ENCODE data around the gene HOOK1. TPM values are rescaled to one million over a fixed set of nuclear protein-coding genes. Genes with fewer than 3 reads are reported as not detected.
"Not testable (repeated sequence)": the region's sequence is repeated elsewhere in the genome, so short reads cannot be mapped to it uniquely, and the experiment has no call there.

HOOK1 gene
- total and polyA plus RNA-seq, 2 experiments from 2014 or later: 27.4 to 27.6 TPM

GRCh38 chr1:59855297-59855696 is 40.5 kb downstream of the HOOK1 start:
- Mint-ChIP-seq H3K4me1 (peaks cover 10% of the 10 kb centered on the region; the same call in 2 of the 3 replicates), H3K36me3 (ENCODE audit: low read depth) (peaks cover 16% of the 10 kb centered on the region)
- not testable (repeated sequence) for H3K9me3 Mint-ChIP-seq; H3K79me2 ChIP-seq (replicated peaks; ENCODE audit: insufficient read depth); ATAC-seq; H3K36me3 ChIP-seq (ENCODE audit: insufficient read depth); H3K9me2 ChIP-seq (ENCODE audit: insufficient read depth); H3K4me3 Mint-ChIP-seq; H3K4me2 ChIP-seq; H3K27me3 ChIP-seq (ENCODE audit: insufficient read depth); H2AFZ ChIP-seq; DNase-seq (ENCODE audit: low spot score); H3K27ac ChIP-seq (ENCODE audit: low read depth); H3K27me3 Mint-ChIP-seq (ENCODE audit: insufficient read depth, low read depth, poor library complexity); H3K4me3 ChIP-seq; H4K20me1 ChIP-seq (replicated peaks; ENCODE audit: insufficient read depth); H3F3A ChIP-seq (replicated peaks; ENCODE audit: low read depth); H3K27ac Mint-ChIP-seq; H3K4me1 ChIP-seq (ENCODE audit: insufficient read depth)

DNA sequence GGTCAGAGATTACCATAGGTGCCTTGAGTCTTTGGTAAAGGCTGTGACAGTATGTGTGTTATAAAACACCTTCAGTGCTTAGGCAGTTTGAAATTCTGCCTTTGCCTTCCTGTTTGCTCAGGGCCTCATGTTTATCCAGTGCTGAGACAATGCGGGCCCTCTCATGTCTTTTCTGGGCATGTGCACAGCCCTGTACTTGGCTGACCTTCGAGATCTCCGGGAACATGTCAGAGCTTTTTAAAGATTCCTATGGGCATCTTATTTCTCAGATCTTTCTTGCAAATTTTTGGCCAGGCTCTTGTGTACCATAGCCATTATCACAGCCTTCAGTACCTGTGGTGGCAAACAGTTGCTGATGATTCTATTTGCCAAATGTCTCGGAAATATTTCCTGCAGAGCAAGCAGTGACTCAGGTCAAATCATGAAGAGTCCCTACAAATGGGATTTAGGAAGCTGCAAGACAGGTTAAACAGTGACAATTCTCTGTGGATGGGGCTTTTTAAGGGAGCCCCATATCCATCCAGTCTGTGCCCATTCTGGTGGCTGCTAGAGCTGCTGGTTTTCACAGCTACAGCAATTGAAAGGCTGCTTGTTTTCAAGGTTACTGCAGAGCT is 42.1 kb downstream of the HOOK1 start:
- DNase-seq (ENCODE audit: low spot score): no peak
- Mint-ChIP-seq H3K27ac (peak overlapping the region; percentile 71), H3K27me3 (ENCODE audit: insufficient read depth, low read depth, poor library complexity) (no peaks in the 10 kb centered on the region), H3K36me3 (ENCODE audit: low read depth) (peaks cover 16% of the 10 kb centered on the region), H3K9me3 (peaks cover 2% of the 10 kb centered on the region; the same call in 1 of the 3 replicates), H3K4me1 (peaks cover 8% of the 10 kb centered on the region; the same call in 2 of the 3 replicates), H3K4me3 (no peak overlapping the region)
- no peak overlapping the region for H3K27ac ChIP-seq (ENCODE audit: low read depth)
- 0 out of 2 replicates have a peak, but pooled peaks cover 7% of the 10 kb centered on the region for H3K79me2 ChIP-seq (replicated peaks; ENCODE audit: insufficient read depth)
- peak; percentile 41 for ATAC-seq
- no peak overlapping the region for H3K4me2 ChIP-seq
- H2AFZ ChIP-seq: no peak overlapping the region
- no peaks in the 10 kb centered on the region for H3K27me3 ChIP-seq (ENCODE audit: insufficient read depth)
- H3K4me3 ChIP-seq: no peak overlapping the region
- no peaks in the 10 kb centered on the region for H3K36me3 ChIP-seq (ENCODE audit: insufficient read depth)
- H3K4me1 ChIP-seq (ENCODE audit: insufficient read depth): peaks cover 4% of the 10 kb centered on the region; the same call in 1 of the 2 replicates
- no peaks in the 10 kb centered on the region for H3K9me2 ChIP-seq (ENCODE audit: insufficient read depth)
- no peaks in the 10 kb centered on the region for H3F3A ChIP-seq (replicated peaks; ENCODE audit: low read depth)
- no peaks in the 10 kb centered on the region for H4K20me1 ChIP-seq (replicated peaks; ENCODE audit: insufficient read depth)
- TF ChIP-seq EZH2phosphoT487 (IDR thresholded peaks at IDR 0.05; ENCODE audit: unreplicated experiment): no peak
- TF ChIP-seq NANOG (IDR thresholded peaks at IDR 0.05; ENCODE audit: borderline replicate concordance): no peak
- TF ChIP-seq, protein P1, sequence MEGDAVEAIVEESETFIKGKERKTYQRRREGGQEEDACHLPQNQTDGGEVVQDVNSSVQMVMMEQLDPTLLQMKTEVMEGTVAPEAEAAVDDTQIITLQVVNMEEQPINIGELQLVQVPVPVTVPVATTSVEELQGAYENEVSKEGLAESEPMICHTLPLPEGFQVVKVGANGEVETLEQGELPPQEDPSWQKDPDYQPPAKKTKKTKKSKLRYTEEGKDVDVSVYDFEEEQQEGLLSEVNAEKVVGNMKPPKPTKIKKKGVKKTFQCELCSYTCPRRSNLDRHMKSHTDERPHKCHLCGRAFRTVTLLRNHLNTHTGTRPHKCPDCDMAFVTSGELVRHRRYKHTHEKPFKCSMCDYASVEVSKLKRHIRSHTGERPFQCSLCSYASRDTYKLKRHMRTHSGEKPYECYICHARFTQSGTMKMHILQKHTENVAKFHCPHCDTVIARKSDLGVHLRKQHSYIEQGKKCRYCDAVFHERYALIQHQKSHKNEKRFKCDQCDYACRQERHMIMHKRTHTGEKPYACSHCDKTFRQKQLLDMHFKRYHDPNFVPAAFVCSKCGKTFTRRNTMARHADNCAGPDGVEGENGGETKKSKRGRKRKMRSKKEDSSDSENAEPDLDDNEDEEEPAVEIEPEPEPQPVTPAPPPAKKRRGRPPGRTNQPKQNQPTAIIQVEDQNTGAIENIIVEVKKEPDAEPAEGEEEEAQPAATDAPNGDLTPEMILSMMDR (conservative IDR thresholded peaks at IDR 0.05; ENCODE audit: low read depth in 2 of 2): no peak
- no peak for TF ChIP-seq POLR2AphosphoS5 (IDR thresholded peaks at IDR 0.05; ENCODE audit: low read depth)
- TF ChIP-seq, protein P2, sequence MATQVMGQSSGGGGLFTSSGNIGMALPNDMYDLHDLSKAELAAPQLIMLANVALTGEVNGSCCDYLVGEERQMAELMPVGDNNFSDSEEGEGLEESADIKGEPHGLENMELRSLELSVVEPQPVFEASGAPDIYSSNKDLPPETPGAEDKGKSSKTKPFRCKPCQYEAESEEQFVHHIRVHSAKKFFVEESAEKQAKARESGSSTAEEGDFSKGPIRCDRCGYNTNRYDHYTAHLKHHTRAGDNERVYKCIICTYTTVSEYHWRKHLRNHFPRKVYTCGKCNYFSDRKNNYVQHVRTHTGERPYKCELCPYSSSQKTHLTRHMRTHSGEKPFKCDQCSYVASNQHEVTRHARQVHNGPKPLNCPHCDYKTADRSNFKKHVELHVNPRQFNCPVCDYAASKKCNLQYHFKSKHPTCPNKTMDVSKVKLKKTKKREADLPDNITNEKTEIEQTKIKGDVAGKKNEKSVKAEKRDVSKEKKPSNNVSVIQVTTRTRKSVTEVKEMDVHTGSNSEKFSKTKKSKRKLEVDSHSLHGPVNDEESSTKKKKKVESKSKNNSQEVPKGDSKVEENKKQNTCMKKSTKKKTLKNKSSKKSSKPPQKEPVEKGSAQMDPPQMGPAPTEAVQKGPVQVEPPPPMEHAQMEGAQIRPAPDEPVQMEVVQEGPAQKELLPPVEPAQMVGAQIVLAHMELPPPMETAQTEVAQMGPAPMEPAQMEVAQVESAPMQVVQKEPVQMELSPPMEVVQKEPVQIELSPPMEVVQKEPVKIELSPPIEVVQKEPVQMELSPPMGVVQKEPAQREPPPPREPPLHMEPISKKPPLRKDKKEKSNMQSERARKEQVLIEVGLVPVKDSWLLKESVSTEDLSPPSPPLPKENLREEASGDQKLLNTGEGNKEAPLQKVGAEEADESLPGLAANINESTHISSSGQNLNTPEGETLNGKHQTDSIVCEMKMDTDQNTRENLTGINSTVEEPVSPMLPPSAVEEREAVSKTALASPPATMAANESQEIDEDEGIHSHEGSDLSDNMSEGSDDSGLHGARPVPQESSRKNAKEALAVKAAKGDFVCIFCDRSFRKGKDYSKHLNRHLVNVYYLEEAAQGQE (IDR thresholded peaks at IDR 0.05; ENCODE audit: unreplicated experiment): no peak
- no peak for TF ChIP-seq JUNB (IDR thresholded peaks at IDR 0.05; ENCODE audit: unreplicated experiment)
- TF ChIP-seq ZNF462 (CRISPR knock-in tag; IDR thresholded peaks at IDR 0.05): no peak
- TF ChIP-seq CREB1 (CRISPR knock-in tag; IDR thresholded peaks at IDR 0.05; ENCODE audit: low read depth): no peak
- TF ChIP-seq EZH2 (IDR thresholded peaks at IDR 0.05; ENCODE audit: low read depth, unreplicated experiment): no peak

Data from GM23338 (cell line).